SJSA1 (cell line): Measurements from ENCODE around the gene RUNDC1. TPM values are rescaled to one million over a fixed set of nuclear protein-coding genes. Genes with fewer than 3 reads are reported as not detected.
"Not testable (repeated sequence)": the region's sequence is repeated elsewhere in the genome, so short reads cannot be mapped to it uniquely, and the experiment has no call there.

ENCODE experiments used
- DNase-seq, 2 experiments: peaks; one replicate each; pipeline ENCODE4 v3.0.0-alpha.2; 2015 to 2020; ENCODE audit warnings: low spot score in 2 of 2, low read depth in 1 of 2
- H3K27ac ChIP-seq: fragments of 250-450 bp; sonication (Bioruptor Pico); 2 replicates; pipeline ENCODE4 v1.5.1; 2020; ENCODE audit warnings: mild to moderate bottlenecking, moderate library complexity
- H3K27me3 ChIP-seq: fragments of 250-450 bp; sonication (Bioruptor Pico); replicated peaks from 2 replicates; pipeline ENCODE4 v1.5.1; 2020; ENCODE audit warnings: mild to moderate bottlenecking, moderate library complexity
- H3K36me3 ChIP-seq: fragments of 250-450 bp; sonication (Bioruptor Pico); 2 replicates; pipeline ENCODE4 v1.5.1; 2020; ENCODE audit warnings: mild to moderate bottlenecking
- H3K4me1 ChIP-seq: fragments of 250-450 bp; sonication (Bioruptor Pico); replicated peaks from 2 replicates; pipeline ENCODE4 v1.6.1; 2021; ENCODE audit warnings: mild to moderate bottlenecking
- H3K4me3 ChIP-seq: fragments of 250-450 bp; sonication (Bioruptor Pico); 2 replicates; pipeline ENCODE4 v1.5.1; 2020; ENCODE audit warnings: mild to moderate bottlenecking
- H3K9me3 ChIP-seq: fragments of 250-450 bp; sonication (Bioruptor Pico); replicated peaks from 2 replicates; pipeline ENCODE4 v1.5.1; 2020; ENCODE audit warnings: mild to moderate bottlenecking
- total RNA-seq: library from RNA; depleted of rRNA; stranded (reverse); fragments of >200 nt; shearing (Covaris generic); gene quantifications from 2 replicates; pipeline ENCODE4 v1.2.3, GENCODE V29; 2014

RUNDC1 gene
- total RNA-seq, 1 experiment from 2014 or later, result 5.7 TPM

DNA sequence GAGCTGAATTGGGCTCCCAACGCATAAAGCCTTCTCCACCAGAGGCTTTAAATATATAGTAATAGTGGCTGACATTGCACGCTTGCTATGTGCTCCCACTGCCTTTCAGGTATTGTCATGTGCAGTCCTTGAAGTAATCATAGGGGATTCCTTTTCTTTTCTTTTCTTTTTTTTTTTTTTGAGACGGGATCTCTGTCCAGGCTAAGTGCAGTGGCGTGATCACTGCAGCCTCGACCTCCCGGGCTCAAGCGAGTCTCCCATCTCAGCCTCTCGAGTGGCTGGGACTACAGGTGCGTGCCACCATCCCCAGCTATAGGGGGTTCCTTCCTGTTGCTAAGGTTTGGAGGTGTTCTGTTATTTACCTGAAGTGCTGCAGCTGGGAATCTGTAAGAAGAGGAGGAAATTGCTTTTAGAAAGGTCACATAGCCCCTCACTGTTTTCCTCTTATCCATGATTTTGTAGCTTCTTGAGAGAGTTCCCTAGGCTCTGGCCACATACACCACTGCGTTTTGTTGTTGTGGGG, 18.7 kb downstream of the RUNDC1 start:
- H3K27me3 ChIP-seq, result no peaks in the 10 kb centered on the region
- H3K27ac ChIP-seq, result peak overlapping the region; percentile 80
- H3K36me3 ChIP-seq, result peaks cover 61% of the 10 kb centered on the region
- DNase-seq, result no peak
- H3K4me3 ChIP-seq, result peak overlapping the region; percentile 61
- H3K4me1 ChIP-seq, result peaks cover 32% of the 10 kb centered on the region
- no peaks in the 10 kb centered on the region for H3K9me3 ChIP-seq

DNA sequence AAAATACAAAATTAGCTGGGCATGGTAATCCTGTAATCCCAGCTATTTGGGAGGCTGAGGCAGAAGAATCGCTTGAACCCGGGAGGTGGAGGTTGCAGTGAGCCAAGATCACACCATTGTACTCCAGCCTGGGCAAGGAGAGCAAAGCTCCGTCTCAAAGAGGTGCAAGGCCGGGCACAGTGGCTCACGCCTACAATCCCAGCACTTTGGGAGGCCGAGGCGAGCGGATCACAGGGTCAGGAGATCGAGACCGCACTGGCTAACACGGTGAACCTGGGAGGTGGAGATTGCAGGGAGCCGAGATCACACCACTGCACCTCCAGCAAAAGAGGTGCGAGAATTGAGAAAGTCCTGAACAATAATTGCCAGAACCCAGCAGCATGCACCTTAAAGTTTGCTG, 20.5 kb downstream of the RUNDC1 start:
- not testable (repeated sequence) for H3K9me3 ChIP-seq, H3K27ac ChIP-seq, DNase-seq, H3K27me3 ChIP-seq, H3K4me3 ChIP-seq
- Histone ChIP-seq H3K36me3 (peaks cover 68% of the 10 kb centered on the region), H3K4me1 (peaks cover 34% of the 10 kb centered on the region)

DNA sequence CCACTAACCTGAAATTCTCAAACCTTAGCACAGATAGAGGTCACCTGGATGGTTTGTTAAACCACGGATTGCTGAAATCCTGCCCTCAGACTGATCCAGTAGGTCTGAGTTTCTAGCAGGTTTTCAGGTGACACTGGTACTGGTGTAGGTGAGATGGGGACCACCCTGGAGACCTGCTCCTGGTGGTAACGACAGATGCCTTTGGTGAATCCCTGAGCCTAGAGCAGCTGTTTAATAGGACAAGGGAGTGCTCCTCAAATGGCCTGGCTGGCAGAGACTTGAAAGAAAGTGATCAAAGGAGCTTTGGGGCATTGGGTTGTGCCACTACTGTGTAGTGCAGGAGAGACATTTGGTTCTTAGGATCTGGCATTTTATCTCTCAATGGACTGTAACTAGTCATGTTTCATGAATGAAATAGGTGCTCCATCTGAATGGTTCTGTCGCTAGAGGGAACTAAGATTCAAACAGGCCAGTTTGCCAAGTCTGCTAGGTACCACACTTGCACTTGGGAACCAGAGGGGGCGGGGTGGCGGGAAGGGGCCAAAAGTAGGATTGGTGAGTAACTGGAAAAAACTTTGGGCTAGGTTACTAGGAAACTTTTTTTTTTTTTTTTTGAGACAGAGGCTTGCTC, 23.3 kb downstream of the RUNDC1 start:
- no peaks in the 10 kb centered on the region for H3K9me3 ChIP-seq
- peaks cover 71% of the 10 kb centered on the region for H3K36me3 ChIP-seq
- H3K27ac ChIP-seq, result no peak overlapping the region
- peaks cover 33% of the 10 kb centered on the region for H3K4me1 ChIP-seq
- no peak overlapping the region for H3K4me3 ChIP-seq
- no peak for DNase-seq
- no peaks in the 10 kb centered on the region for H3K27me3 ChIP-seq

DNA sequence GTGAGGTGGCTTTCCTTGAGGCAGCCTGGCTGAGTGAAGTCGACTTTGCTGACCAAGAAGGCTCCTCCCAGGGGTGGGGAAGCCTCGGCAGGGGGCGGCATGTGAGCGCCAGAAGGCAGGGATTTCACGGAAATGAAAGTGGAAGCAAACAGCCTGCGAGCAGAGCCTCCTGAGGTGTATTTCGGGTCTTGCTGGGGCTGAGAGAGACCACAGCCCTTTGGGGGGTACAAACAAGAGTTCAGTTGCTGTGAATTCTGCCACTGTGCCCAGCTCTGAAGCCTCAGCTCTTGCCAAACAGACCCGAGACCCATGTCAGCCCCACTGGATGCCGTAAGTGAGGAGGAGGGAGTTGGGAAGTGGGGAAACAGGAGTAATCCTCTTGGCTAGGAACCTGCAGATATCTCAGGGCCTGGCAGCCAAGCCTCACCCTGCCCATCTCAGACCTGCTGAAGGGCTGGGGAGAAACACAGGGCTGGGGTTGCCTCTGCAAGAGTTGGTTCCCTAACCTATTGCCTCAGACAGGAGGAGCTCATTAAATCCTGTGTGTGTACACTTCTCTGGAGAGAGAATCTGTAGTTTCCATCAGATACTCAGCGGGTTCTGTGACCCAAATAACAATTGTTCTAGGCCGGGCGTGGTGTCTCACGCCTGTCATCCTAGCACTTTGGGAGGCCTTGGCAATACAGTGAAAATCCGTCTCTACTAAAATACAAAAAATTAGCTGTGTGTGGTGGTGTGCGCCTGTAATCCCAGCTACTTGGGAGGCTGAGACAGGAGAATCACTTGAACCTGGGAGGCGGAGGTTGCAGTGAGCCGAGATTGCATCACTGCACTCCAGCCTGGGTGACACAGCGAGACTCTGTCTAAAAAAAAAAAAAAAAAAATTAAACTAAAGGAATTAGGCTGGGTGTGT, 26.5 kb downstream of the RUNDC1 start, which contains the start of gene IFI35:
TSS of gene IFI35 (plus strand) at position 146 of the 913 bp plus-strand sequence. CDS start at position 310, 164 bp downstream.
- peak within 1 kb of the TSS; percentile 64 for H3K27ac ChIP-seq
- H3K36me3 ChIP-seq, result peaks cover 40% of the 10 kb centered on the region
- no peaks in the 10 kb centered on the region for H3K27me3 ChIP-seq
- peak; percentile 77 to 83 for DNase-seq
- peak within 1 kb of the TSS; percentile 48 for H3K4me3 ChIP-seq
- H3K4me1 ChIP-seq, result peaks cover 25% of the 10 kb centered on the region
- no peaks in the 10 kb centered on the region for H3K9me3 ChIP-seq

DNA sequence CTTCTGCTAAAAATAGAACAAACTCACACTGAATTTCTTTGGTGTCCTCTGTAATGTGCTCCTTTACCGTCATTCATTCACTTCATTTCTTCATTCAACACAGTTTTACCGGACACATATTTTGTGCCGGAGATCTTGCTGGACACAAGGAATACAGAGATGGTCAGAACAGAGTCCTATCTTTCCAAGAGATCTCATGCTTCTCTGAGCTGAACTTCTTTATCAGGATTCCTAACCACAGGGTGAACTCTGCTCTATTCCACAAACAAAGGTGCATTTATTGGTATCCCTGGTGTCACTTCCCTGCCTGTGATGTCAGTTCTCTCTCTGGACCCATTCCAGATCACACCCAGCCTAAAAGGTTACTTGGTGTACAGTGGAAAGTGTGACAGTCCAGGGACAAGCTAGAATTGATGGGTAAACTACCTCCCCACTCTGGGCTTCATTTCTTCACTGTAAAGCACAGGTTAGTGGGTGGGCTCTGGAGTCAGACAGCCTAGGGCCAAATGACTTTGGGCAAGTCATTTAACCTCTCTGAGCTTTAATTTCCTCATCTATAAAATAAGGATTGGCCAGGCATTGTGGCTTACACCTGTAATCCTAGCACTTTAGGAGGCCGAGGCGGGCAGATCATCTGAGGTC, 30.4 kb downstream of the RUNDC1 start:
- no peak for DNase-seq
- peaks cover 42% of the 10 kb centered on the region for H3K36me3 ChIP-seq
- H3K27me3 ChIP-seq, result no peaks in the 10 kb centered on the region
- no peaks in the 10 kb centered on the region for H3K9me3 ChIP-seq
- H3K4me3 ChIP-seq, result no peak overlapping the region
- H3K4me1 ChIP-seq, result peaks cover 18% of the 10 kb centered on the region
- no peak overlapping the region for H3K27ac ChIP-seq

DNA sequence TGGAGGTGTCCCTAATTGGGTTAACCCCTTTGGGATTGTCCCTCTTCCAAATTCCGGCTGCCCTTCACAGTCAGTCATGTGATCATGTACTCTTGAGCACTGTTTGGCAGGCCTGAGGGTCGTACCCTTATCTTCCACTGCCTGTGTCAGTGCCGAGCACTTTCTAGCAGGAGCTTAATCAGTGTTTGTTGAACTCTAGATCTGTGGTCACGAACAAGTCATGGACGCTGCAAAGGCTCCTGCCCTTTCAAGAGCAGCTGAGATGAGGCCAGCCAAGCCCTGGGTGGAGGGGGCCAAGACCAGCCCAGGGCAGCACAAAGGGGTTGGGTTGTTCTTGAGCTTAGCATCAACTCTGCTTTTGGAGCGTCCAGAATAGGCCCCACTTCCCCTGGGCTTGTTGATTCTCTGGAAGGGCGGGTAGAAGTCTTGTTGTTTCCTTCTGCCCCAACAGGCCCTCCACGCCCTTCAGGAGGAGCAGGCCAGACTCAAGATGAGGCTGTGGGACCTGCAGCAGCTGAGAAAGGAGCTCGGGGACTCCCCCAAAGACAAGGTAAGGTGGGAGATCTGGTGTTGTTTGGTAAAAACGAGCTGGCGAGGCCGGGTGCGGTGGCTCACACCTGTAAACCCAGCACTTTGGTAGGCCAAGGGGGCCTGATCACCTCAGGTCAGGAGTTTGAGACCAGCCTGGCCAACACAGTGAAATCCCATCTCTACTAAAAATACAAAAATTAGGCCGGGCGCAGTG, 31.5 kb downstream of the RUNDC1 start:
- no peak for DNase-seq
- H3K9me3 ChIP-seq, result no peaks in the 10 kb centered on the region
- H3K27ac ChIP-seq, result no peak overlapping the region
- peaks cover 45% of the 10 kb centered on the region for H3K36me3 ChIP-seq
- H3K27me3 ChIP-seq, result no peaks in the 10 kb centered on the region
- no peak overlapping the region for H3K4me3 ChIP-seq
- peaks cover 11% of the 10 kb centered on the region for H3K4me1 ChIP-seq

- Histone ChIP-seq H3K4me3 (no peak overlapping the region), H3K36me3 (peaks cover 53% of the 10 kb centered on the region), H3K27me3 (no peaks in the 10 kb centered on the region), H3K9me3 (no peaks in the 10 kb centered on the region), H3K4me1 (peaks cover 11% of the 10 kb centered on the region), H3K27ac (no peak overlapping the region)
- DNase-seq, result peak in 1 of 2 experiments; percentile 46
These were observed 32.9 kb downstream of the RUNDC1 start for GRCh38 chr17:43013296-43013695.

DNA sequence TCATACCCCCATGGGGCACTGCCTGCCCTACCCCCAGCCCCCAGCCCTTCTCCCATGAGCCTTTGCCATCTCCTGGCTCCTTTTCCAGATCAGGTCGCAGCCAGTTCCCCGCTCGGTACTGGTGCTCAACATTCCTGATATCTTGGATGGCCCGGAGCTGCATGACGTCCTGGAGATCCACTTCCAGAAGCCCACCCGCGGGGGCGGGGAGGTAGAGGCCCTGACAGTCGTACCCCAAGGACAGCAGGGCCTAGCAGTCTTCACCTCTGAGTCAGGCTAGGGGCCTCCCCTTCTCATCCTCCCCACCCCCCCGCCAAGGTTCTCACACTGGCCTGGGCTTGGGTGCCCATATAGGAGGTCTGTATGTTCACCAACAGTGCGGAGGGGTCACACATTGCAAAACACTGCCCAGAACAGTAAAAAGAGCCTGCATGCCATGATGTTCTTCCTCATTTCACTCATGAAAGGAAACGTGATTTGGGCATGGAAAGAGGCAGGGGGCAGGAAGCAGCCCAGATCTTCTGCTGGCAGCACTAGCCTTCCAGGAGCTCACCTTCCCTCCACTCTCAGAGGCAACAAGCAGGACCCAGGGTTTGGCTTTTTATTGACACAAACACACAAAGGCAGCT, 33.8 kb downstream of the RUNDC1 start:
- Histone ChIP-seq H3K27me3 (no peaks in the 10 kb centered on the region), H3K27ac (no peak overlapping the region), H3K36me3 (peaks cover 60% of the 10 kb centered on the region), H3K4me3 (no peak overlapping the region), H3K4me1 (peaks cover 14% of the 10 kb centered on the region), H3K9me3 (no peaks in the 10 kb centered on the region)
- peak in 1 of 2 experiments; percentile 47 for DNase-seq

- Histone ChIP-seq H3K27me3 (no peaks in the 10 kb centered on the region), H3K36me3 (peaks cover 66% of the 10 kb centered on the region), H3K4me3 (no peak overlapping the region), H3K27ac (no peak overlapping the region), H3K4me1 (peaks cover 21% of the 10 kb centered on the region), H3K9me3 (no peaks in the 10 kb centered on the region)
- DNase-seq, result no peak
These were observed 34.5 kb downstream of the RUNDC1 start for GRCh38 chr17:43014649-43015542.

- H3K36me3 ChIP-seq, result peaks cover 67% of the 10 kb centered on the region
- no peak for DNase-seq
These were observed 35.2 kb downstream of the RUNDC1 start for GRCh38 chr17:43015579-43015978.

DNA sequence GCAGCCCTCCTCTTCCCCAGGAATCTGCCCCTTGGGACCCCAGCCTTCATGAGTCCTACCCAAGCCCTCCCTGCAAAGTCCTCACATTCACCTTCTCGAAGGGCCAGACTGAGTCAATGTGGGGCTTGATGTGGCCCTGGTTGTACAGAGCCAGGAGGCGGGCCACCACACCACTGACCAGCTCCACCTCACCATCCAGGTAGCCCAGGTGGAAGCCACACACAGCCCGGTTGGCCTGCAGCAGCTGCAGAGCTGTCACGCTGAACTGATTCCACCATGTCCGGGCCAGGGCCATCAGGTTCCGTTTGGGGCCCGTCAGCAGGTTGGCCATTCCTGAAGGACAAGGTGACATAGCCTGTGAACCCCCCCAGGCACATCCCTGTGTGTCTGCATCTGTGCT, 35.9 kb downstream of the RUNDC1 start:
- no peak for DNase-seq
- Histone ChIP-seq H3K9me3 (no peaks in the 10 kb centered on the region), H3K27ac (no peak overlapping the region), H3K4me1 (peaks cover 25% of the 10 kb centered on the region), H3K4me3 (no peak overlapping the region), H3K36me3 (peaks cover 67% of the 10 kb centered on the region), H3K27me3 (no peaks in the 10 kb centered on the region)

More at GRCh38 chr17:43015579-43015978, 35.2 kb downstream of the RUNDC1 start:
- H3K9me3 ChIP-seq, result no peaks in the 10 kb centered on the region
- H3K27me3 ChIP-seq, result no peaks in the 10 kb centered on the region
- H3K4me1 ChIP-seq, result peaks cover 21% of the 10 kb centered on the region
- H3K27ac ChIP-seq, result no peak overlapping the region
- no peak overlapping the region for H3K4me3 ChIP-seq
